Fibroblast of skin of scalp (primary cell): ENCODE measurements around the gene MRPL24.

Source experiments
- DNase-seq: peaks from one replicate; pipeline ENCODE4 v3.0.0-alpha.2; 2013

The MRPL24 gene

DNA sequence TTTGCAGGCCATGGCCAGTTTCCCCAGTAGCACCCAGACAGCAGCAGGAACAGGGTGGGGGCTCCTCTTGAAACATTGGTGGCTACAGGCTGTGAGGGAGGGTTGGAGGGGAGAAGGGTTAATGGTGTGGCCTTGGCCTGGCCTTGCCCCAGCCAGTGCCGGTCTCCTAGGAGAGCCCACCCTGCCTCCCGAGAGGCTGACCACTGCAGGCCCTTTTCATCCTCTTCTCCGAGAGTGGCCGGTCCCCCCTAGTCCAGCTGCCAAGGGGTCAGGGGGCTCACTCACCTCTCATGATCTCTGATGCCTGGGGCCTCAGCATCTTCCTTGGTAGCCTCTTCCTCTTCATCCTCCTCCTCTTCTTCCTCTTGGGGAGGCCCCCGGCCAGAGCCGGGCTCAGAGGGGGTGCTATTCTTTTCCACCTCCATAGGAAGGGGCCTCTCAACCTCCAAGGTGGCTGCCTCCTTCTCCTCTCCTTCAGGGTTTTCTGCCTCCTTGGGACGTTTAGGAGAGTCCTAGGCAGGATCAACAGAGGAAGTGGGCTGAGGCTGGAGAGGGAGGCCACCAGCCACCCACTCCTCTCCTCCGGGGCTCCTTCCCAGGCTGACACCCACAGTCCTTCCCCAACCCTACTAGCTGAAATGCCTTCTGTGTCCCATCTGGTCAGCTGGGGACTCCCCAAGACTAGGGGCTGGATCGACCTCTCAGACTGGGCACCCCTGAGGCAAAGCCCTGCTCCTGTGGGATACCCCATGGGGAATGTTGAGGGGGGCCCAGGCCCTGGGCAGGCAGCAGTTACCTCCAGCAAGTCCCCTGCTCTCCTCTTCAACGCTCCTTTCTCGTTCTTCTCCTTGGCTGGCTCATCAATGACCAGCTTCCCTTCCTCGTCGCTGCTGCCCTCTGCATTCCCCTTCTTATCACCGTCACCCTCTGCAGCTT is 2.7 kb upstream of the MRPL24 start:
- no peak for DNase-seq

DNA sequence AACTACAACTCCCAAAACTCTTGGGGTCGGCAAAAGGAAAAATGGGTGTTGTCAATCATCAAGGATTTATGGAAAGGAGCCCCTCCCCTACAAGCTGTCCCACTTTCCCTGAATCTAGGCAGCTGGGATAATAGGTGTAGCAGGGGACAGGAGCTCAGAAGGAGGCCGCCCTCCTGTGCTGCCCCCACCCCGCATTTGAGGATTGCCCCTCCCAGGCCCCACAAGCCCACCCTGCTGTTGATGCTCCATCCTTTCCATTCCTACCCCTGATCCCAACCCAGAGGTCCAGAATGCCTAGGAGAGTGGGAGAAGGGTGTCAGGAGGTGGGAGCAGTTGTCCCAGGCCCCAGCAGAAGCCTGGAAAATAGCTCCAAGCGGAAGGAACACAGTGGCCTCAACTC is 1.9 kb upstream of the MRPL24 start:
- DNase-seq: no peak

DNA sequence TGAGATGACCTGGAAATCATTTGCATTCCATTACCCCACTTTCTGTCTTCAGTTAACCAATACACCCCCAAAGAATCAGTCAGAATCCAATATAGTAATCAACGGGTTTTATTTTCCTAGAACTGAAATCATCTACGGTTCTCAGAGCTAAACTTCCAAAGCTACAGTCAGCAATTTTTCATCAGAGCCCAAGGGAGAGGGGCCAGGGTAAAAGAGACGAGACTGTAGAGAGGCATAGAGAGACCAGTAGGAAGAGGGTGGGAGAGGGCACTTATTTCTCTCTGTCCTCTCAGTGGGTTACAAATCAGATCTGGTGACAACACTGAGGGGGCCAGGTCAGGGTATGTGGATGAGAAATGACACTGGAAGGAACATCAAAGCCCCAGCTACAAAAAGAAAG is 1.1 kb upstream of the MRPL24 start:
- DNase-seq: no peak

DNA sequence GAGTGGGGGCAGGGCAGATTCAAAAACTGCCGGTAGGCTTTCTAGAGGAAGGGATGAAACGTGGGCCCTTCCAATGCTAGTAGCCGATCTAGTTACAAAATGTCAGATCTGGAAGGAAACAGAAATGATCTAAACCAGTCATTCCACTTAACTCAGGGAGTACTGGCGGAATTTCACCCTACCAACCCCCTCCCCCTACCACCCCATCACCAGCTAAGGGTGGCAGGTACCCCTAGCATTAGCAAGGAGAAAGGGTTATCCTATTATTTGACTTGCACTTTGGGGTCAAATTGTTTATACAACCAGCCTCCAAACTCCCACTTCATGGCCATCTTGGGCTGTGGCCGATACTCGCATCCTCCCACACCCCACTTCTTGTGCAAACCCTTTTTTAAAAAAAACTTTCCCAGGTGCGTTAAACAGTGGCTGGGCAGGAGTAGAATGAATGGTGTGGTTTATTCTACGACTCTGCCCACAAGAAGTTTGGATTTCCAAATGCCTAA is 644 bp upstream of the MRPL24 start:
- DNase-seq: no peak

DNA sequence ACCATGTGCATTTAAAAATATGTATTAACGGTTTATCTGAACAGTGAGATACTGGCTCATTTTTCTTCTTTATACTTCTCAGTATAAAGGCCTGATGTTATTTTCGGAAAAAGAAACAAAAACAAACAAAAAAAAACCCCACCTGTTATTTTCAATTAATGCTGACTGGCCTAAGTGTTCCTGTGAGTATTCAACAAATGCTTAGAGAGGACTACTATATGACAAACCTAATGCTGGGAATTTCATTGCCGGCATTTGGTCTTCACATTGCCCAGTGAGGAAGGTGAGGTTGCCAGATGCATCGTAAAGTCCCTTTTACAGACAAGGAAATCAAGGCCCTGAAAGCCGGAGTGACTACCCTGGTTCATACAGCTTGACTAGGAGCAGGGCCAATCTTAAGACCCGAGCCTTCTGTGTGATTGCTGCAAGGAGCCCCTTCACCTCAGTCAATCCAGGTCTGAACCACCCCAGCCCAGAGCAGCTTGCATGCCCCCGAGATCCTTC is 599 bp downstream of the MRPL24 start:
- DNase-seq: no peak

DNA sequence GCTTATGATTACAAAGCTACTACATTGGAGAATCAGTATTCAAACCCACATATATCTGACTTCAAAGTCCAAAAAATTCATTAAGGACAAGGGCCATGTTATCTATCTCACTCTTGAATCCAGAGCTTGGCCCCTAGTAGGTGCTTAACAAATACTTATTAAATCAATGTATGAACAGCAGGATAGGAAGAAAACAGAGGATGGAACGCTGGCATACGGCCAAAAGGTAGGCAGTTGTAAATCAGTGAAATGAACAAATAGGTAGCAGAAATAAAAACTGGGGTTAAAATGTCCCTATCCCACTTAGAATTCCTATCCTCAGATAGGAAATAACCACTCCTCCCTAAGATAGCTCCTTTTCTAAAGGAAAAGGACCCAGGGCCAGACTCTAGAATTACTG is 2.0 kb downstream of the MRPL24 start:
- no peak for DNase-seq

DNA sequence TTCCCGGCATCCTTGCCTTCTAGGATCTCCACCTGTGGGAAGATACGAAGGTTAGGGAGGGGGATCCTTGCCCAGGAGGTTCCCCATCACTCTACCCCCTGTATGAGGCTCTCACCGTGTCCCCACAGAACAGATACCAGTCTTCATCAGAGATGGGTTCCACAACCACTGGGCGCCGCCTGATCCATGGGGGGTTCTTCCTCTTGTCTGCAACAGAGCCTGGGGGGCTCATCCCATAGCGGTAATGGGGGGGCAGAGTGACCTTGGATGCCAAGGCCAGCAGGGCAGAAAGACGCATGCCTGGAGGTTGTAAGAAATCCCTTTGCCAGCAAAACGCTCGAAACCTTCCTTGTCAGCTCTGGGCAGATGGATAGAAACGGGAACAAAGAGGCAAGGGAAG is 2.5 kb downstream of the MRPL24 start:
- DNase-seq: no peak

DNA sequence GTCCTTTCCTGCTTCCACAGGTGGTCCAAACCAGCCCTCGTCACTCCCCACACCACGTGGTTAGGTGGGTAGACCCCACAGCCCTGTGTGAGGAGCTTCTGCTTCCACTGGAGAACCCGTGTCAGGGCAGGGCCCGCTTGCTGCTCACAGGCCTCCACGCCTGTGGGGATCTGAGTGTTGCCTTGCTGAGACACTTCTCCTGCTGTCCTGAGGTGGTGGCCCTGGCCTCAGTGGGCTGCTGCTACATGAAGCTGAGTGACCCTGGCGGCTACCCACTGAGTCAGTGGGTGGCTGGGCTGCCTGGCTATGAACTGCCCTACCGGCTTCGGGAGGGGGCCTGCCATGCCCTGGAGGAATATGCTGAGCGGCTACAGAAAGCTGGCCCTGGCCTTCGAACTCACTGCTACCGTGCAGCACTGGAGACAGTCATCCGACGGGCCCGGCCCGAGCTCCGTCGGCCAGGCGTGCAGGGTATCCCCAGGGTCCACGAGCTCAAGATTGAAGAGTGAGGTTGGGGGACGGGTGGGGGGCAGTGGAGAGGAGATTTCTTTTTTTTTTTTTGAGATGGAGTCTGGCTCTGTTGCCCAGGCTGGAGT is 6.8 kb downstream of the MRPL24 start:
- no peak for DNase-seq

DNA sequence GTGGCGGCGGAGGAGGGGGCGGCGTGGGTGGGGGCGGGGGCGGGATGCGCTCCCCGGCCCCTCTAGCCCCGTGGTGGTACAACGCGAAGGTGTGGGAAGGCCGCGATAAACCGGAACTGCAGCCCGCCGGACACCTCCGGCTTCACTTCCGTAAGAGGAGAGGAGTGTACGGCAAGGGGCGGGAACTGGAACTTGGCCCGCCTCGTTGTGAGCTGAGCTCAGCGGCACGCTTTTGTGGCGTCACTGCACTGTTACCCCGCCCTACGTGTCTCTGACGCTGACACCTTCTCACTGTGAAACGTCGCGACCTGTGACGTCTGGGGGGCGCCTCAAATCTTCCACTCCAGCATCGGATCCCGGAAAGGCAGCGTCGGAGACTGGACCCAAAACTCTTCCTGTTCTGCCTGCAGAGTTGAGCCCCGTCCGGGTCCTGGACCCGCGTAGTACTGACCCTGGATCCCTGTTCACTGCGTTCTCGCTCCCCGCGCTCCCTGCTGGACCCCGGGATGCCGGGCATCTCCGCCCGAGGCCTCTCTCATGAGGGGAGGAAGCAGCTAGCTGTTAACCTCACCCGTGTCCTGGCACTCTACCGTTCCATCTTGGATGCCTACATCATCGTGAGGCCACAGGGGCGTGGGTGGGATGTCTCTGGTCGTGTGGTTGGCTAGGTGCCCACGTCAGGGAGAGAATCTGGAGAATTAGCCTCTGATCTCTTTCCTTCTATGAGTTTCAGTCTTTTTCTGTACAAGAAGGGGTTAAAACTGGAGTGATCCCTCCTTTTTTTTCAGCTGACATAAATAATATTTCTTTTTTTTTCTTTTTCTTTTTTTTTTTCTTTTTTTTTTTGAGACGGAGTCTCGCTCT is 12.1 kb downstream of the MRPL24 start, which contains the start of gene ISG20L2:
Gene ISG20L2 (minus strand): TSS at position 168 of the 864 bp plus-strand sequence. CDS start 1,114 bp downstream, outside the sequence.
- DNase-seq: peak; percentile 98

DNA sequence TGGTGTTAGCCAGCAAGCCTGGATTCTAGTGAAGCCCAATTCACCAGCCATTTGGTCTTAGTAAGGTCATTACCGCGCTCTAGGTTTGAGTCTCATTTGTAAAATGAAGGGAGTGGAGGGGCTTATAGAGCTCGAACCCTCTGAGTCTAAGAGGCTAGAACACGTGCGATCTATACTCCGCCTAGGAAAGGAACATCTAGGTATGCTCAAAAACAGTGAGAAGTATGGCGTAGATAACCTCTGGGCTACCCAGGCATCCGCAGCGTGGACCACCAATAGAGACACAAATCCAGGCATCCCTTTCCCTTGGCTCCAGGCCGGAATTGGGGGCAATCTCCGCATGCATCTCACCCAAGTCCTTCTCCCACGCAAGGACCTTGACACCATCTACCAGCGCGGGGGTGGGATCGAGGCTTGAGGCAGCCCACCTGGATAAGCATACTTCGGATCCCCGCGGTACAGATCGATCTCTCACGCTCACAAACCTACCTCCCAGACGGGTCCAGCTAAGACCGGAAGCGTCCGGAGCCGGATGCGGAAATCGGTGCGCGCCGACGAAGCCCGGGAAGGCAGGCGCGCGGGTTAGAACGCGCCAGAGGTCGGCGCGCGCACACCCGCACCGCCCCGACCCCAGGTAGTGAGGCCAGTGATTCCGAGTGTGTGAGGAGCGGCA is 12.8 kb downstream of the MRPL24 start, which contains the start of gene METTL25B:
Gene METTL25B (plus strand): TSS at position 544 of the 673 bp plus-strand sequence. CDS start 636 bp downstream, outside the sequence.
- DNase-seq: peak; percentile 79

DNA sequence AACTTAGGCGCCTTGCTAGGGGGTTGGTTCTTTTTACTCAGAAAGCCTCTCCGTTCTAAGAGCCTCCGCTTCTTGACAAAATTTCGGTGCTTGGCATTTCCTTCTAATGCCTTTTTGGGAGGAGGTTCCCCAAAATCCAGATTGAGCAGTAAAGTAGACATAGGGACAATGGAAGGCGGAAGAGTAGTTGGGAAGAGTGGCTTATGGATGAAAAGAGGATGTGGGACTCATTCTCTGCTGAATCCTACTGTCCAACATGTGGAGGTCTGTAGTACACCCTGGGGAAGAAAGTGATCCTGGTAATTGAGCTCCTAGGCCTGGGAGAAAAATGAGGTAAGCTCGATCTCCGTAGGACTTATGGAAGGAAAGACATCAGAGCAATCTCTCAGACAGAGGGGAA is 13.4 kb downstream of the MRPL24 start:
- no peak for DNase-seq

DNA sequence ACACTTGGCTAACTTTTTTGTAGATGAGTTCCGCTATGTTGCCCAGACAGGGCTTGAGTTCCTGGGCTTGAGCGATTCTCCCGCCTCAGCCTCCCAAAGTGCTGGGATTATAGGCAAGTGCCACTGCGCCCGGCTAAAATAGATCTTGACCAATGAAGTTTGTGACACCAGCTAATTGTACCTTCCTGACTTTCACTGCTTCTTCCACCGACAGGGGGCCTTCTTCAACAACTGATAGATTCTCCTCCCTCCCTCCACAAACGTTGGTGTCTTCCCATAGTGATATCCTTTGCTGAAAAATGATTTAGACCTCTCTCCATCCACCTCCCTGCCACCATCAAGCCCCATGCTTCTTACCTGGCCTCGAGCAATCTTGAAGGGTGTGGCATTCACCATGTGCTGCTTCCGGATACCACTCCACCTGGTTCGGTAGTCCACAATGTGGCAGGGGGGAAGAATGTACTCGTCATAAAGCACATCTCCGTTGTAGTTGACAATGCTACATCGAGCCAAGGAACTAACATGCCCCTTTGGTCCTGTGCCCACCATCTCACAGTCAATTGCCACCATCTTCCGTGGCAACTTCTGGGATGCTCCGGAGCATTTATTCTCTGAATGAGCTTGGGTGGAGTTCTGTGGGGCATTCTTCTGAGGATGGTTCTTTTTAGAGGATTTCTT is 14.2 kb downstream of the MRPL24 start:
- peak; percentile 75 for DNase-seq

DNA sequence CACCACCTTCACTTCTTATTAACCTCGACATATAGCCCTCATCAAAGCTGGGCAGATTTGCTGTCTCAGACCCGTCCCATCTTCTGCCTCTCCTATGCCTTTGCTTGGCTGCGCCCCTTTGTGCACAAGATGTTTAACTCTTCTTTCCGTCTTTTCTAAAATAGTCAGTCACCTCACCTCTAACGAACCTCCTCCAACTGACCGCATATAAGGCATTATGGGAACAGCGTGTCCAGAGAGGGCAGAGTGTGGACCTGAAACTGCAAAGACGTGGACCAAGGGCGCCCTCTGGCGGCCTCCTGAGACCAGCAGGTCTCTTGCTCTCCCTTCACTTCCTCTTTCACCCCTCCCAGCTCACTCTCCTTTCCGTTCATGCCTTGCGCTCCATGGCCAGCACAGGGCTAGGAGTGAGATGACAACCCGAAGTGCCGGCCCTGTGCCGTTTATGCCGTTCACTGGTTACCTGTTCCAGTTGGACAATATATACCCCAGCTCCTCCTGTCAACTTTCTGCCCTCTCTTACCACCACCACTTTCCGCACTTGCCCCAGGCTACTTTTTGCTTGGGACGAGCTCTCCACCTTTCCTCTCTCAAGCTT is 15.1 kb downstream of the MRPL24 start:
- DNase-seq: peak; percentile 83

DNA sequence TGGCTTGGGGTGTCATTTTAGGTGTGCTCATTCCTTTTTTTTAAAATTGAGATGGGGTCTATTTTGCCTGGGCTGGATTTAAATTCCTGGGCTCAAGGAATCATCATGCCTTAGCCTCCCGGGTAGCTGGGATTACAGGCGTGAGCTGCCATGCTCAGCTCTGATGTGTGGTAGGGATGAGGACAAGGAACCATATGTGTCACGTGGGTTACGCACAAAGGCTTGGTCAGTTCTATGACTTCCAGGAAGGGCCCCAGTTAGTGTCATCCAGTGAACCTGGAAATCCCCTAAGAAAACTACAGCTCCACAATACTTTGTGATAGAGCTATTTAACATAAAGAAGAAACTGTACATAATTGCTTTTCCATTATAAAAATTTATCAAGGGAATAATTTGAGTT is 19.4 kb downstream of the MRPL24 start:
- no peak for DNase-seq

DNA sequence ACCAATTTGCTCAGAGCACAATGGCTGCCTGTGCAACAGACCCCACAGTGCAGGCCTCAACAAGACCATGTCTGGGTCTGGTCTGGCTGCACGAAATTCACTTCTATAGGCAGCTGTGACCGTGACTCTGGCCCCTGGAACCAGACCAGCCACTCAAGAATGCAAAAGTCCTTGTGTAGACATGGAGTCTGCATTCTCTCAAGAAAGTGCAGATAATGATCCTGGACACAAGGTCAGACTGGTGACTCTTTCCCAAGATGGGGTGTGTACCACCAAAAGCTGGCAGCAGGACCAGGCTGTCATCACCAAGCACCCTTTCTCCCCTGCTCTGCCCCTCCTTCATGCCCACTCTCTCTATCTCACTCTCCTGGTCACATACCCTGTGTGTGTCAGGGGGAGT is 19.8 kb downstream of the MRPL24 start:
- no peak for DNase-seq

DNA sequence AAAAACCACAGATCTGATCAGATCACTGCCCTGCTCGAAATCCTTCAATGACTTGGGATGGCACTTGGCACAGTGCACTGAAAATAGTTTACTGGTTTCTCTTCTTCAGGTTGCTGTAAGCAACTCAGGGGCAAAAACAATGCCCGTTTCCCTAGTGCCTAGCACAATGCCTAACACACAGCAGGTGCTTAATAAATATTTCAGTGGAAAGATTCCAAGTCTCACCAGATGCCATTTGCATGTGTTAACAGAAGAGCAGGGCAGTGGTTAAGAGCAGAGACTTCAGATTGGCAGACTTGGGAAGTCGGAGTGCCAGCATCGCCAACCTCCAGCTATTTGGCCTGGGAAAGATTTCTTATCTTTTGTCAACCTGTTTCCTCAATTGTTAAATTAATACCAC is 23.5 kb downstream of the MRPL24 start:
- no peak for DNase-seq

DNA sequence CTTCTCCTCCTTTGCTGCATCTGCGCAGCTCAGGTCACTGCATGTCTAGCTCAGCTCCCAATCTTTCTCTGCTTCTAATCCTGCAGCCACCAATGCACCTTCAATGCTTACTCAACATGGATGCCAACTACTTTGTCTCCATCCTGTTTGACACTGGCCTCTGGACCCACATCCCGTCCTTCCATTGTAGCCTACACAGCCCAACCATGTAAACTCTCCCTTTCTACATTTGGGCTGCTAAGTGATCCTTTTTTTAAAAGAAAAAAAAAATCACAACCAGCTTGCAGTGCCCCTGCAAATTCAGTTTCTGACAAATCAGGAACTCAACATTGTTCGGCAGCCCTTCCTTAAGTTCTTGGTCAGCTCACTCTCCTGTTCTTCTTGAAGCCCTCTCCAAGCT is 26.1 kb downstream of the MRPL24 start:
- DNase-seq: no peak

DNA sequence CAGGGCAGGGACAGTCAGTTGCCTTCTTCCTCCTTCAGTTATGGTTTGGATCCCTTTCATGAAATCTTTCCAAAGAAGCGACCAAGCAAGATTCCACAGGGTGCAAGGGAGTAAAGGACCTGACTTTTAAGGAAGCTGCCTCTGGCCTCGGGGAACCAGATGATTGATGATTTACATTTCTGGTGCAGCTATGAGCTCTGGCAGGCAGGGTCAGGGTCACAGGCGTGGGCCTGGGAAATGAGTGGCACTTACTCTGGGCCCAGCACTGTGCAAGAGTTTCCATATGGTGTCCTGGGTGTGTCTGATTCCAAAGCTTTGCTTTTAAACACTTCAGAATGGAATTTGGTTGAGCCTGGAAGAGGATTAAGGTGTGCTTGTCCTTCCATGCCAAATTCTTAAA is 28.3 kb downstream of the MRPL24 start:
- DNase-seq: no peak

DNA sequence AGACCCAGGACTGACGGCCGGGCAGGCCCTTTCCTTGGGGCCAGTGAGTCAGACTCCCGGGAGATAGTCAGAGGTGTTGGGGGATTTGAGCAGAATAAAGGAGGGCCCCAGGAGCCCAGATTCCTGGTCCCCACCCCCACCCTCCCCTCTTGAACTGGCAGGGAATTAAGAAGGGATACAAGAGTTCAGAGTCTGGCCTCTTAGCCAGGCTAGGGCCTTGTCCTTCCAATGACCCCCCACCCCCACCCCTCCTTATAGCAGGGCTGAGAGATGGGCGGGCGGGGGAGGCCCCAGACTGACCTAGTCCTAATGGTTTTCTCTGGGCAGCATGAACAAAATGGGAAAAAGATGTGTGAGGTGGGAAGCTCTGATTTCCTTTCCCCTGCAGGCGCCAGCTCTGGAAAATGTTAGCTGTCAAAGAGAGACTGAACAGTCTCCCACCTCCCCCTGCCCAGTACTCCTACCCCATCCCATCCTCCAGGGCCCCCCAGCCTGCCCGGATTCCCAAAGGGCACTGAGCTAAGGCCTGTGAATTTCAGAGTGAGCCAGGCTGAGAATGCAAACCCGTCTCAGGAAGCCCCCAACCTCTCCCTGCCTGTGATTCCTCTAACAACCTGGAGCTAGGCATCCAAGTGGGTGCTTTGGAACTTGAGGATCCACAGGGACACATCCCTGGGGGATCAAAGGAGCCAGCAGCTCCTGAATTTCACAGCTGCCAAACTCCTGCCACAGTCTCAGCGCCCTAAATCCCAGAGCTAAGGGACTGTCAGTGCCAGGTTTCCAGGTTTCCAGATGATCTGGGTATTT is 29.7 kb downstream of the MRPL24 start:
- no peak for DNase-seq
